ENCODE measurements around the gene P4HB. TPM values are rescaled to one million over a fixed set of nuclear protein-coding genes. Genes with fewer than 3 reads are reported as not detected.

Gene P4HB
- total and polyA plus RNA-seq, 2 of the 4 experiments (the other 2 are of a cell fraction): 599 to 932 TPM

DNA sequence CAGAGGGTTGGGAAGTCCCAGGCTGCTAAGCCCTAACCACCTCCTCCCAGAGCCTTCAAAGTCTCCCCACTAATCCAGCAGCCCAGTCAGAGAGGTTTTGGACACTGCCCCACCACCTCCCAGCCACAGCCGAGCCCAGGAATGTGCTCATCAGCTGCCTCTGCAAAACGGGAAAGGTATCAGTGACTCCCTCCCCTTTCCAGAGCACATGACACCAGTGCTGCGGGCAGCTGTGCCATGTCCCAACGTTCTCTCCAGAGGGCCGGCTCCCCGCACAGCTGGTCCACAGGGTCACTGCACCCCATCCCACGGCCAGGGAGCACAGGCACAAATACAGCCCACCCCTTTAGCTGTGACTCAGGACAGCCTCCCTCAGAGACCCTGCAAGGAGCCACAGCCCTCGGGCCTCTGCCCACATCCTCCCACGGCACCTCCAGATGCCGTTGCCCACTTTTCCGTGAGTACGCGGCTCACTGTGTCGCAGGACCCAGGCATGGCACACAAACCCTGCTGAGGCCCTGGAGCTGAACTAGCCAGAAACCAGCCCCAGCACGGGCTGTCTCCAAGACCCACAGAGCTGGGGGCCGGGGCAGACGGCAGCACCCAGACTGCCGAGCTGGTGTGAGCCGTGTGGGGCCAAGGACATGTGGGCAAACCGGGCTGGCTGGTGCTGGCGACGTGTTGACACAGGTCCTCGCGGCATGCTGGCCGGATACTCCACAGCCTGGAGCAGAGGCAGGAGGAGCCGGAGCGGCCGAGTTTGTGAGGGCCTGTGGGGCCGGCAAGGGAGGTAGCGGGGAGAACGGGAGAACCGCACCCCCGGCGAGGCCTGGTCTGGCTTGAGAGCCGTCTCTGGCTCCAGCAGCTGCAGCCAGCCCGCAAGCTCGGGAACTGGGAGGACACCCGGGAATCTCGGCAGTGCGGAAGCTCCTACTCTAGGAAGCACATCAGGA, 19.2 kb downstream of the P4HB start:
- Histone ChIP-seq H3K4me2 (ENCODE audit: low read depth, low read length) (no peak overlapping the region), H3K9ac (ENCODE audit: low read depth, low read length) (no peak overlapping the region), H3K36me3 (ENCODE audit: control insufficient read depth, insufficient read depth, low read length) (peaks cover 39% of the 10 kb centered on the region), H4K5ac (ENCODE audit: low read depth, low read length) (no peak overlapping the region), H3K27me3 (ENCODE audit: control insufficient read depth, insufficient read depth, low read length) (no peaks in the 10 kb centered on the region), H2AK5ac (ENCODE audit: low read depth, low read length) (no peak overlapping the region), H3K56ac (ENCODE audit: extremely low read depth, insufficient read depth, low read length) (no peak overlapping the region), H3K4me1 (ENCODE audit: control insufficient read depth, insufficient read depth, low read length) (no peaks in the 10 kb centered on the region), H3K9me1 (ENCODE audit: insufficient read depth, low read length) (peaks cover 4% of the 10 kb centered on the region; the same call in 1 of the 2 replicates), H2BK5ac (ENCODE audit: low read depth, low read length, poor library complexity, severe bottlenecking) (no peak overlapping the region), H2AFZ (replicated peaks; ENCODE audit: low read length, poor library complexity) (no peak overlapping the region), H3K79me1 (ENCODE audit: low read depth in 1 of 2, low read length in 2 of 2) (peaks cover 4 to 11% of the 10 kb centered on the region in 2 experiments; a peak in 3 of 4 replicates), H4K20me1 (ENCODE audit: insufficient read depth, low read length) (peaks cover 31% of the 10 kb centered on the region), H4K8ac (ENCODE audit: low read depth in 2 of 2, low read length in 2 of 2) (no peak overlapping the region), H2BK15ac (ENCODE audit: low read depth, low read length) (no peak overlapping the region), H3K14ac (replicated peaks; ENCODE audit: low read depth, low read length) (no peak overlapping the region), H2AK9ac (replicated peaks; ENCODE audit: low read depth, low read length, poor library complexity) (peak overlapping the region; percentile 25), H3K9me3 (ENCODE audit: control insufficient read depth, insufficient read depth, low read length) (no peaks in the 10 kb centered on the region), H3K4me3 (ENCODE audit: insufficient read depth, low read depth, low read length) (no peak overlapping the region), H3K4ac (ENCODE audit: low read depth, low read length) (no peak overlapping the region), H3K18ac (ENCODE audit: low read depth, low read length) (no peak overlapping the region), H3K23ac (ENCODE audit: low read depth, low read length) (no peak overlapping the region), H2BK20ac (ENCODE audit: low read depth, low read length) (no peak overlapping the region), H4K91ac (ENCODE audit: insufficient read depth, low read depth, low read length) (no peak overlapping the region), H3K27ac (ENCODE audit: insufficient read depth, low read length) (no peak overlapping the region), H2BK120ac (ENCODE audit: low read depth, low read length) (no peak overlapping the region)
- intact Hi-C loops (cut with micrococcal nuclease): no loop called here
- ChIA-PET CTCF (no interaction called here), POLR2A (ENCODE audit: unreplicated experiment) (interaction anchor here (0.7 kb wide), 1 partner anchor 14 kb away, joined by 4 read pairs; no protein-coding TSS in a partner anchor)
- no TSS peak for BruUV-seq (replicated peaks)
- dilution Hi-C loops (cut with HindIII; ENCODE audit: low sequenced_read_pairs, unreplicated experiment): no loop called here
- DNase-seq (no peak), ATAC-seq (ENCODE audit: low read depth) (peak; percentile 13; the same call in 1 of the 2 replicates)
- in situ Hi-C loops (cut with MboI; ENCODE audit: low sequenced_read_pairs): no loop called here
- WGBS, 2 experiments (ENCODE audit: extremely low coverage in 2 of 2, insufficient read length in 1 of 2): 86% methylated on average over 31 of the region's 40 CpGs; no CpG with 5 or more reads in 1 of the 2 experiments
- TF ChIP-seq MAZ (IDR thresholded peaks at IDR 0.05; ENCODE audit: borderline replicate concordance, low read depth, low read length): no peak
- TF ChIP-seq, protein P1, sequence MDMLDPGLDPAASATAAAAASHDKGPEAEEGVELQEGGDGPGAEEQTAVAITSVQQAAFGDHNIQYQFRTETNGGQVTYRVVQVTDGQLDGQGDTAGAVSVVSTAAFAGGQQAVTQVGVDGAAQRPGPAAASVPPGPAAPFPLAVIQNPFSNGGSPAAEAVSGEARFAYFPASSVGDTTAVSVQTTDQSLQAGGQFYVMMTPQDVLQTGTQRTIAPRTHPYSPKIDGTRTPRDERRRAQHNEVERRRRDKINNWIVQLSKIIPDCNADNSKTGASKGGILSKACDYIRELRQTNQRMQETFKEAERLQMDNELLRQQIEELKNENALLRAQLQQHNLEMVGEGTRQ (IDR thresholded peaks at IDR 0.05; ENCODE audit: low read depth, low read length): no peak
- TF ChIP-seq BHLHE40 (IDR thresholded peaks at IDR 0.05; ENCODE audit: low read depth, low read length): no peak
- TF ChIP-seq MAFK (IDR thresholded peaks at IDR 0.05; ENCODE audit: low read depth, low read length): no peak
- TF ChIP-seq NFE2L2 (IDR thresholded peaks at IDR 0.05; ENCODE audit: low read depth, low read length): no peak
- TF ChIP-seq RAD21 (IDR thresholded peaks at IDR 0.05; ENCODE audit: low read length): no peak
- TF ChIP-seq FOS (IDR thresholded peaks at IDR 0.05; ENCODE audit: low read depth, low read length): no peak
- TF ChIP-seq, protein P2, sequence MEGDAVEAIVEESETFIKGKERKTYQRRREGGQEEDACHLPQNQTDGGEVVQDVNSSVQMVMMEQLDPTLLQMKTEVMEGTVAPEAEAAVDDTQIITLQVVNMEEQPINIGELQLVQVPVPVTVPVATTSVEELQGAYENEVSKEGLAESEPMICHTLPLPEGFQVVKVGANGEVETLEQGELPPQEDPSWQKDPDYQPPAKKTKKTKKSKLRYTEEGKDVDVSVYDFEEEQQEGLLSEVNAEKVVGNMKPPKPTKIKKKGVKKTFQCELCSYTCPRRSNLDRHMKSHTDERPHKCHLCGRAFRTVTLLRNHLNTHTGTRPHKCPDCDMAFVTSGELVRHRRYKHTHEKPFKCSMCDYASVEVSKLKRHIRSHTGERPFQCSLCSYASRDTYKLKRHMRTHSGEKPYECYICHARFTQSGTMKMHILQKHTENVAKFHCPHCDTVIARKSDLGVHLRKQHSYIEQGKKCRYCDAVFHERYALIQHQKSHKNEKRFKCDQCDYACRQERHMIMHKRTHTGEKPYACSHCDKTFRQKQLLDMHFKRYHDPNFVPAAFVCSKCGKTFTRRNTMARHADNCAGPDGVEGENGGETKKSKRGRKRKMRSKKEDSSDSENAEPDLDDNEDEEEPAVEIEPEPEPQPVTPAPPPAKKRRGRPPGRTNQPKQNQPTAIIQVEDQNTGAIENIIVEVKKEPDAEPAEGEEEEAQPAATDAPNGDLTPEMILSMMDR (conservative IDR thresholded peaks at IDR 0.05; ENCODE audit: low read depth, low read length): no peak
- no peak for TF ChIP-seq CEBPB (IDR thresholded peaks at IDR 0.05; ENCODE audit: low read depth, low read length)
- no peak for TF ChIP-seq CHD1 (IDR thresholded peaks at IDR 0.05; ENCODE audit: low read depth, low read length)
- TF ChIP-seq RCOR1 (IDR thresholded peaks at IDR 0.05; ENCODE audit: insufficient replicate concordance, low read length): no peak
- TF ChIP-seq SMC3 (IDR thresholded peaks at IDR 0.05; ENCODE audit: low read depth, low read length): no peak
- TF ChIP-seq, protein P3, sequence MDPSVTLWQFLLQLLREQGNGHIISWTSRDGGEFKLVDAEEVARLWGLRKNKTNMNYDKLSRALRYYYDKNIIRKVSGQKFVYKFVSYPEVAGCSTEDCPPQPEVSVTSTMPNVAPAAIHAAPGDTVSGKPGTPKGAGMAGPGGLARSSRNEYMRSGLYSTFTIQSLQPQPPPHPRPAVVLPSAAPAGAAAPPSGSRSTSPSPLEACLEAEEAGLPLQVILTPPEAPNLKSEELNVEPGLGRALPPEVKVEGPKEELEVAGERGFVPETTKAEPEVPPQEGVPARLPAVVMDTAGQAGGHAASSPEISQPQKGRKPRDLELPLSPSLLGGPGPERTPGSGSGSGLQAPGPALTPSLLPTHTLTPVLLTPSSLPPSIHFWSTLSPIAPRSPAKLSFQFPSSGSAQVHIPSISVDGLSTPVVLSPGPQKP (IDR thresholded peaks at IDR 0.05; ENCODE audit: borderline replicate concordance, low read depth, low read length): no peak
- no peak for TF ChIP-seq POLR2A (IDR thresholded peaks at IDR 0.05; ENCODE audit: low read depth, low read length)
